GM12892 (cell line): ENCODE measurements around the gene LEPROT. TPM values are rescaled to one million over a fixed set of nuclear protein-coding genes. Genes with fewer than 3 reads are reported as not detected.
"Not testable (repeated sequence)": the region's sequence is repeated elsewhere in the genome, so short reads cannot be mapped to it uniquely, and the experiment has no call there.

Experiments used
- DNase-seq: peaks from one replicate; pipeline ENCODE4 v3.0.0; 2011; ENCODE audit not compliant: insufficient read length
- FAIRE-seq: peaks from 2 replicates; lab custom pipeline; 2011; peaks lifted over from hg19 to GRCh38; lab: Jason Lieb, UNC
- POLR2A ChIP-seq: IDR thresholded peaks from 2 replicates; pipeline ENCODE4 v1.6.1; 2011; ENCODE audit warnings: low read depth, low read length, control low read depth
- POLR2AphosphoS5 ChIP-seq: IDR thresholded peaks from 2 replicates; pipeline ENCODE4 v1.6.1; 2011; ENCODE audit warnings: low read depth, low read length, control low read depth
- TAF1 ChIP-seq: IDR thresholded peaks from 2 replicates; pipeline ENCODE4 v1.6.1; 2011; ENCODE audit warnings: low read depth, mild to moderate bottlenecking, control low read depth, low read length, borderline replicate concordance
- polyA plus RNA-seq: library from polyadenylated mRNA; unstranded; fragments of >200 nt; gene quantifications from one replicate; pipeline ENCODE4 v1.2.1, GENCODE V29; 2012; ENCODE audit warnings: missing spikeins, inconsistent platforms; ENCODE audit not compliant: missing spikeins

LEPROT gene, protein sequence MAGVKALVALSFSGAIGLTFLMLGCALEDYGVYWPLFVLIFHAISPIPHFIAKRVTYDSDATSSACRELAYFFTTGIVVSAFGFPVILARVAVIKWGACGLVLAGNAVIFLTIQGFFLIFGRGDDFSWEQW
- 20.9 TPM for polyA plus RNA-seq

DNA sequence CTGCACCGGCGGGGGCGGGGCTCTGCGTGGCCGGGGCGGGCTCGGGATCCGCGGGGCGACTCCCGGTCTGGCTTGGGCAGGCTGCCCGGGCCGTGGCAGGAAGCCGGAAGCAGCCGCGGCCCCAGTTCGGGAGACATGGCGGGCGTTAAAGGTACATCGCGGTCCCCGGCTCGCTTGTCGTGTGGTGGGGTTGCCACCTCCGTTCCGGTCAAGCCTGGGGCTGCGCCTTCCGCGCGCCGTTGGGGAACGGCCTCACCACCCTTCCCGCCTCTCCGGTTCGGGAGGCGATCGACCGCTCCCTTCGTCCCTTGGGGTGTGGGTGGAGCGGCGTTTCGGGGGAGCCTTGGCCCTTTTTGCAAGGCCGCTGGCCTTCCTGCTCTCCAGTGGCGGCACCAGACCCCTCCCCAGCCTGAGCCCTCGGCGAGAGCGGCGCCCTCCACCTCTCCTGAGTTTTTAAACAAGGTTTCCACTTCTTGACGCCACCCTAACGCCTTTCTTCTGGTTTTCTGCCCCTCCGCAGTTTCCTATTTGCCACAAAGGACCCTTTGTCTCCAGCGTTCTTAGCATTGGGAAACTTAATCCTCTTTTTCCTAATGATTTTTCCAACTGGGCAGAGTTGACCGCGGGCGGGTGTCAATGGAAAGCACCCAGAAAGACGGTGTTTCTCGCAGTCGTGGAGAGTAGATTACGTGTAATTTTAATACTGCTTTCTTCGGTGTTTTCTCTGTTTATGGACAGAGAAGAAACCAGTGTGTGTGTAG is at the start of gene LEPROT, which contains the start of gene LEPR:
LEPROT (plus strand) TSS at position 79 of the 761 bp plus-strand sequence; CDS start at position 136, 57 bp downstream.
LEPR (plus strand) TSS at position 79 of the 761 bp plus-strand sequence. CDS start 144,898 bp downstream, outside the sequence.
- no peak for FAIRE-seq
- DNase-seq, result peak; percentile 80
- TF ChIP-seq TAF1 (no peak), POLR2A (peak; percentile 82), POLR2AphosphoS5 (peak; percentile 63)

DNA sequence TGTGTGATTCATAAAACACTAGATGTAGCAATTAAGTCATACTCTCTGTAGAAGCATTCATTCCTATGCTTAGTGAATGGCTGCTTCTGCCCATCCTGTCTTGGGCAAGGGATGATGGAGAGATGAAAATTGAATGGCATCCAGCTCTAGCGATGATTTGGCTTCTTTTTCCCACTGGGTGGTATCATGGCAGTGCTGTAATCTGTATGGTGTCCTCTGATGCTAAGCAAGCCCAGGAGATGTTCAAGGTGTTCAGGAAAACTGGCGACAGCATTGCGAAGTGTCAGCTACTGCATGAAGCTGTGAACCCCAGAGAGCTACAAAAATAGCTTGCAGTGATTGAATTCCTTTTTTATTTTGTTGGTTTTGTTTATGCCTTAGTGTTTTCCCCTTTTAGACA is 48.9 kb upstream of the LEPROT start:
- DNase-seq (no peak), FAIRE-seq (no peak)
- TF ChIP-seq POLR2A, result no peak
- TF ChIP-seq POLR2AphosphoS5, result no peak
- no peak for TF ChIP-seq TAF1

DNA sequence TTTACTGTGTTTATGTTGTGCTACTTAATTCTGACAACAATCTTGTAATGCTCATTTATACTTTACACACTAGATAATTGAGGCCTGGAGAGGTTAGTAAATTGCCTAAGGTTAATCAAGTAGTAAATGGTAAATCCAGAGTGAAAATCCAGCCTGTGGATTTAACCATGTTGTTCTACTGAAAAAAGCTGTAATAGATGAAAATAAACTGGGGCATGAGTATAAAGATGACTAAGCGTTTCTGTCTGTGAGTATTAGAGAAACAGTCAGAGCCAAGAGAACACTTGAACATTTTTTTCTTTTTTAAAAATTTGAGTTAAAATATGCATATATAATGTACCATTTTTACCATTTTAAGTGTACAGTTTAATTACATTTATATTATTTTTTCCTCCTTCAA is 47.9 kb upstream of the LEPROT start:
- TF ChIP-seq POLR2A (no peak), TAF1 (no peak), POLR2AphosphoS5 (no peak)
- DNase-seq (no peak), FAIRE-seq (no peak)

DNA sequence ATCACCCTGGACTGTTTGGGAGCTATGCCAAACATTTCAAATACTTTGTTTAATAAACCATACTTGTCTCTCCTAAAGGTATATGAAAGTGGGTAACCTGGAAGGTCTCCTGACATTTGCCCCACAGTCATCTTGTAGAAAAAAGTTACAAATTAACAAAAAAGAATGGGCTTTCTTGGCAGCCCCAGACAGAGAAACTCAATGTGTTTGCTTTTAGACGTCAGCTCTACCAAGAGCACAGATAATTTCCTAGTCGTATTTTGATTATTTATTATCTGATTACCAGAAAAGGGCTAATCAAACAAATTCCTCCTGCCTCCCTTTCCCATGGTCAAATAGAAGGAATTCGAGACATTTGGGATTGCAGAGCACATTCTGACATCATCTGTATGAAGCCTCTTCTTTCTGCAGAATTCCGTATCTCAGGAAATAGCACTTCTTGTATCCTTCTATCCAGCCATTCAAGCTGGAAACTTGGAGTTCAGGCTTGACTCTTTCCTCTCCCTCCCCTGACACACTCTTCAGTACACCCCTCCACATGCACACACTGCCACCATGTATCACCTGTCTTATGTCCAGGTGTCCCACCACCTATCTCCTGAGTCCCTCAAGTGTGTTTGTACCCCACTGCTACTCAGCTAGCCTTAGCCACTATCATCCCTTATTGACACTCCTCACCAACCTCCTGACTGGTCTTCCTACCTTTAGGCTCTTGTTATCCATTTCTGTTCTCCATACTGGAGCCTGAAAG is 42.8 kb upstream of the LEPROT start:
- TF ChIP-seq POLR2A, result no peak
- FAIRE-seq, result no peak
- no peak for DNase-seq

DNA sequence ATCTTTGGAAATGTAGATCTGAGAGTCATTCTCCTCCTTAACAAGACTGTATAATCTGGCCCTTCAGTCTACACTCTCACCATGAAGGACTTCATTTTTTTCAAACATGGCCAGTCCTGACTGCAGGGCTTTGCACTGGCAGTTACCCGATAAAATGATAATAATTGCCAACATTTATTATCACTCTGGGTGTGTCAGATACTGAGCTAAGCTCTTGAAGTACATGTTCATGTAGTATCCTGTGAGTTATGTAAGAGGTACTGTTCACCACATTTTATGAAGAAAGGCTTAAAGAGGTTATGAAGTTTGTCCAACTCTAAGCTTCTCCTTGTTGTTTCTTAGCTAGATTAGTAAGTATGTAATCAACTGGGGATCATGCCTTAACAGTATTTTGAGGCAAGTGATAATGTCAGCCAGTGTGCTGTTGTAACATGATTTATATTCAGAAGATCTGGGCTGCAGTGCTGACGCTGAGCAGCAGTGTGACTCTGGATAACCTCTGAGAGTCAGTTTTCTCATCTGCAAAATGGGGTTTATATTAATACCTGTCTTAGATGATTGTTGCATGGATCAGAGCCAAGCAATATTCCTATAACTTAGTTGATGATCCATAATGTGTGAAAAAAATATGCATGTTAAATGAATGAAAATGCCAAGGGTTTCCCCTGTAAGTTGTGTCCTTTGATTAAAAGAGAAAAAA is 42.1 kb upstream of the LEPROT start:
- FAIRE-seq (no peak), DNase-seq (no peak)
- no peak for TF ChIP-seq TAF1
- no peak for TF ChIP-seq POLR2AphosphoS5
- no peak for TF ChIP-seq POLR2A

DNA sequence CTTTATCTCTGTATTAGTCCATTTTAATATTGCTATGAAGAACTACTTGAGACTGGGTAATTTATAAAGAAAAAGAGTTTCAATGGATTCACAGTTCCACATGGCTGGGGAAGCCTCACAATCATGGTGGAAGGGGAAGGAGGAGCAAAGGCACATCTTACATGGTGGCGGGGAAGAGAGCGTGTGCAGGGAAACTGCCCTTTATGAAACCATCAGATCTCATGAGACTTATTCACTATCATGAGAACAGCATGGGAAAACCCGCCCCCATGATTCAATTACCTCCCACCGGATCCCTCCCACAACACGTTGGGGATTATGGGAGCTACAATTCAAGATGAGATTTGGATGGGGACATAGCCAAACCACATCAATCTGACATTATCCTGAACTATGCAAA is 36.0 kb upstream of the LEPROT start:
- FAIRE-seq, DNase-seq: not testable (repeated sequence)

DNA sequence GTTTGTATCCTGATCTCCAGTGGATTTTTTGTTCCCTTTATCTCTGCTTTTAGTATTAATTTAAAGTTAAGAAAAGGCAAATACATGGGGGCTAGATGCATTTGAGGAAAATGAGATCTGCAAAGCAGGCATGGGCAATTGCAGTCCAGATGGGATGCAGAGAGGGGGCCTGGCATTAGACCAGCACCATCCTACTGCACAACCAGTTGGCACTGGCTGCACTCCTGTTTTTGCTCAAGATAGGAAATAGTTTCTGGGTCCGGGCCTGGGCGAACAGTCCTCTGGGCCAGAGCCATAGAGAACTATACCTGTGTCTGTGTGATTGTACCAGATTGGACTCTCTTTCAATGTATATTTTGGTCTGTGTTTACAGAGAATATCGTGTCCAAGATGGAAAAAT is 34.0 kb upstream of the LEPROT start:
- TF ChIP-seq POLR2A (no peak), TAF1 (no peak), POLR2AphosphoS5 (no peak)
- FAIRE-seq, result no peak

DNA sequence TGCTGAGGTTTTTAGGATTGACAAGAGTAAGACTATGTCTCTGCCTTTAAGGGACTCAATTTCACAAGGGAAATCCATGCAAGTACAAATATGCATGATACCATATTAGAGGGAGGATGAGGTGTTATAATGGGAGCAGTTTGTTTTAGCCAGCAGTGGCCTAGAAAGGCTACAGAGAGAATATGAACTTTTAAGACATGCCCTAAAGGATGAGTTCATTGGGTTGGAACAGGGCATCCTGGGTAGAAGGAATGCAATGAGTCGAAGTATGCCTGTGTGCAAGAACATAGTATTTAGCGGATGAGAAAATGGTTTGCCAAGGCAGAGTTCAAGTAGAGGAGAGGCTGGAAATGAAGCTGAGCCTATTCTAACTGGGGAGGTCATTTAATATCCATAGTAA is 32.6 kb upstream of the LEPROT start:
- FAIRE-seq, result no peak
- TF ChIP-seq TAF1 (no peak), POLR2AphosphoS5 (no peak)

More for the DNA sequence above, 34.0 kb upstream of the LEPROT start:
- no peak for DNase-seq

DNA sequence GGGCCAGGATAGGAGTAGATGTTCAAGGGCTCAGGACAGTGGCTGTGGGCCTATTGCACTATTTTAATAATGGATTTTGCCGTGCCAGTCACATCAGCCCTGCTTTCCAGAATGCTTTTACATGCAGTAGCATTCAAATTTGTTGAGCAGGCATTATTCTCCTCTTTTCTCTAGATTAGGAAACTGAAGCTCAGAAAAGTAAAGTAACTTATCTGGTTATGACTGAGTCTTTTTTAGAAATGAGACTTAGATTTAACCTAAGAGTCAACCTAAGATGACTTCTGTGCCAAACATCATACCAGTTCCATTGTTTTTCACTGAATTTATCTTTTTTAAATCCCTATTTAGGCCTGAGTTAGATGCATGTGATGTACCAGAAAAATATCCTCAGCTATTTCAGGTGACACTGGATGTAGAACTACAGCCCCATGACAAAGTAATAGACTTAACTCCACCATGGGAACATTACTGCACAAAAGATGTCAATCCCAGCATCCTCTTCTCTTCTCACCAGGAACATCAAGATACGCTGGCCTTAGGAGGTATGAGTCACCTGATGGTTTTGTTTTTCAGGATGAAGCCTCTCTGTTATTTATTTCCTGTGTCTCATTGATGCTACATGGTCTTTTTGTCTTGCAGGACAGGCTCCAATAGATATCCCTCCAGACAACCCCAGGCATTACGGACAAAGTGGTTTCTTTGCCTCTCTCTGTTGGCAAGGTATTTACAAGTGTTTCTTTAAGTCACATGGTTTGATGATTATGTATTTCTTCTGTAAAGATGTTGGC is 31.4 kb upstream of the LEPROT start:
- FAIRE-seq (no peak), DNase-seq (no peak)
- no peak for TF ChIP-seq POLR2A
- TF ChIP-seq TAF1, result no peak
- TF ChIP-seq POLR2AphosphoS5, result no peak

More for the DNA sequence above, 32.6 kb upstream of the LEPROT start:
- DNase-seq, result no peak

DNA sequence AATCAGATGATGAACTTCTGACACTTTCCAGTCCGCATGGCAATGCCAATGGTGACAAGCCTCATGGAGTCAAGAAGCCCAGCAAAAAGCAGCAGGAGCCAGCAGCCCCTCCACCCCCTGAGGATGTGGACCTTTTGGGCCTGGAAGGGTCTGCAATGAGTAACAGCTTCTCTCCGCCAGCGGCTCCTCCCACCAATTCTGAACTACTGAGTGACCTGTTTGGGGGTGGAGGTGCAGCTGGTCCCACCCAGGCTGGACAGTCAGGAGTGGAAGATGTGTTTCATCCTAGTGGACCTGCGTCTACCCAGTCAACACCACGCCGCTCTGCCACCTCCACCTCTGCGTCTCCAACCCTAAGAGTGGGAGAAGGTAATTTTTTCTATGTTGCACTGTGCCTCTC is 28.0 kb upstream of the LEPROT start:
- FAIRE-seq, result no peak
- no peak for TF ChIP-seq TAF1
- no peak for TF ChIP-seq POLR2A
- TF ChIP-seq POLR2AphosphoS5, result no peak
- no peak for DNase-seq

DNA sequence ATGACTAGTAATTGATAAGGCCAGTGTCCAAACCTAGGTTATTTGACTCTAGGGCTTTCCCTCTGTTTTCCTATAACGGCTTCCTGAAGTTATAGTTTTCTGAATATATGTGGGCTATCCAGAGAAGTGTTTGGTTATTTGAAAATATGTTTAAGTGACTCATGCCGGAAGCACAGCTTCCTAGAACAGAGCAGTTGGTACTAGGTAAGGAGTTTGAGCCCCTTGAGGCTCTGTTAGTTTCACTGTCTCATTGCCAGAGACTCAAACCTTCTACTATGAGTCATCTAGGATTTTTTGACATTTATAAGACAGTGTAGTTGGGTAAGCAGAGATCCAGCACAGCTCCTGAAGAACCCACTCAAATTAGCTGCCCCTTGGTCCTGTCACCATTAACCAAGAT is 27.1 kb upstream of the LEPROT start:
- no peak for TF ChIP-seq POLR2A
- no peak for TF ChIP-seq TAF1
- TF ChIP-seq POLR2AphosphoS5, result no peak
- DNase-seq (peak; percentile 5), FAIRE-seq (peak; percentile 38)
